Glutamatergic neuron (in vitro differentiated cells): Measurements from ENCODE around the gene NAT14. TPM values are rescaled to one million over a fixed set of nuclear protein-coding genes. Genes with fewer than 3 reads are reported as not detected.

Source experiments
- DNase-seq: peaks from one replicate; pipeline ENCODE4 v3.0.0; 2022
- H3K27ac Mint-ChIP-seq: one replicate; pipeline ENCODE4 v1.8.0; 2020; ENCODE audit warnings: mild to moderate bottlenecking, mixed read lengths, inconsistent platforms; ENCODE audit not compliant: unreplicated experiment
- H3K27me3 Mint-ChIP-seq: one replicate; pipeline ENCODE4 v1.8.0; 2020; ENCODE audit warnings: mild to moderate bottlenecking, moderate library complexity, mixed read lengths, inconsistent platforms; ENCODE audit not compliant: unreplicated experiment
- H3K36me3 Mint-ChIP-seq: one replicate; pipeline ENCODE4 v1.8.0; 2020; ENCODE audit warnings: mild to moderate bottlenecking, mixed read lengths, inconsistent platforms; ENCODE audit not compliant: unreplicated experiment
- H3K4me1 Mint-ChIP-seq: one replicate; pipeline ENCODE4 v1.8.0; 2020; ENCODE audit warnings: mild to moderate bottlenecking, low read depth, mixed read lengths, inconsistent platforms; ENCODE audit not compliant: unreplicated experiment
- H3K4me3 Mint-ChIP-seq: one replicate; pipeline ENCODE4 v1.8.0; 2020; ENCODE audit warnings: mild to moderate bottlenecking, mixed read lengths, inconsistent platforms; ENCODE audit not compliant: unreplicated experiment
- H3K9me3 Mint-ChIP-seq: one replicate; pipeline ENCODE4 v1.8.0; 2020; ENCODE audit warnings: mild to moderate bottlenecking, moderate library complexity, mixed read lengths, inconsistent platforms; ENCODE audit not compliant: unreplicated experiment
- CTCF ChIP-seq: fragments of 200-600 bp; sonication (generic); IDR thresholded peaks from one replicate; pipeline ENCODE4 v1.5.0; 2021; ENCODE audit not compliant: partially characterized antibody, unreplicated experiment
- total RNA-seq: library from RNA; stranded (reverse); fragmentation: NEBNext Ultra II Directional; extraction: Animal tissue kit (Norgen Biotek cat#: 25700); gene quantifications from one replicate; pipeline ENCODE4 v1.2.1, GENCODE V29; 2021; ENCODE audit not compliant: unreplicated experiment

Gene NAT14
- total RNA-seq, 1 donor from 2014 or later = 125 TPM

- H3K27ac Mint-ChIP-seq = no peak overlapping the region
- no peaks in the 10 kb centered on the region for H3K36me3 Mint-ChIP-seq
- peaks cover 16% of the 10 kb centered on the region for H3K27me3 Mint-ChIP-seq
- peak; percentile 86 for DNase-seq
- peaks cover 6% of the 10 kb centered on the region for H3K4me1 Mint-ChIP-seq
- TF ChIP-seq CTCF = peak; percentile 54
- H3K9me3 Mint-ChIP-seq = peaks cover 12% of the 10 kb centered on the region
- H3K4me3 Mint-ChIP-seq = peak overlapping the region; percentile 61
Observed at GRCh38 chr19:55452749-55453346, 32.1 kb upstream of the NAT14 start.

GRCh38 chr19:55453511-55454260 lies 31.3 kb upstream of the NAT14 start:
- no peak for DNase-seq
- Mint-ChIP-seq H3K36me3 (no peaks in the 10 kb centered on the region), H3K27me3 (peaks cover 16% of the 10 kb centered on the region), H3K9me3 (peaks cover 13% of the 10 kb centered on the region), H3K4me1 (peaks cover 9% of the 10 kb centered on the region), H3K27ac (no peak overlapping the region), H3K4me3 (peak overlapping the region; percentile 37)
- TF ChIP-seq CTCF = no peak

- Mint-ChIP-seq H3K36me3 (no peaks in the 10 kb centered on the region), H3K27me3 (peaks cover 15% of the 10 kb centered on the region), H3K4me1 (peaks cover 10% of the 10 kb centered on the region), H3K9me3 (peaks cover 13% of the 10 kb centered on the region), H3K4me3 (no peak overlapping the region), H3K27ac (peak overlapping the region; percentile 68)
- peak; percentile 73 for TF ChIP-seq CTCF
- peak; percentile 82 for DNase-seq
Observed at GRCh38 chr19:55454787-55455243, 30.2 kb upstream of the NAT14 start.

- Mint-ChIP-seq H3K36me3 (no peaks in the 10 kb centered on the region), H3K4me3 (no peak overlapping the region), H3K4me1 (peaks cover 18% of the 10 kb centered on the region), H3K9me3 (peaks cover 13% of the 10 kb centered on the region), H3K27ac (no peak overlapping the region), H3K27me3 (peaks cover 12% of the 10 kb centered on the region)
- no peak for TF ChIP-seq CTCF
- no peak for DNase-seq
Observed at GRCh38 chr19:55455576-55456235, 29.3 kb upstream of the NAT14 start.
